NCI-H2081 (cell line): Measurements from ENCODE around the gene TANC1.
"Not testable (repeated sequence)": the region's sequence is repeated elsewhere in the genome, so short reads cannot be mapped to it uniquely, and the experiment has no call there.

Source experiments
- DNase-seq, 2 experiments: peaks; one replicate each; lab custom pipeline; 2025; lab: John Stamatoyannopoulos, UW

The TANC1 gene

DNA sequence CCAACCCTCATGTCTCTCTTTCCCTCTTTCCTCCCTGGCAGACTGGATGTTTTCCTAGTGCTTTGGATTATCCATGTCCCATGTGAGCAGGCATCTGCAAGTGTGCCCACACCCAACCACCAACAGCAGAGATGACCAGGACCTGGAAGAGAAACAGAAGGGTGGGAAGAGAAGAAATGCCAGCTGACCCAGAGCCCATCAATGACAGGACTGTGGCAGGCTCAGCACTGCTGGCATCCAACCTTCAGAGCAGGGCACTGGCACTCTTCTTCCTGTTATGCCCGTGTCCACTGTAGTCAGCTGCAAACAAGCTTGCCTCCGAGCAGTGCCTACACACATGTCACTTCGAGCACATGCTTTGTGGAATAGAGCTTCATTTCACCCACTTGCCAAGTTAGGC is 121.1 kb downstream of the TANC1 start:
- no peak for DNase-seq

- no peak for DNase-seq
These were observed 122.2 kb downstream of the TANC1 start for GRCh38 chr2:159090514-159091201.

DNA sequence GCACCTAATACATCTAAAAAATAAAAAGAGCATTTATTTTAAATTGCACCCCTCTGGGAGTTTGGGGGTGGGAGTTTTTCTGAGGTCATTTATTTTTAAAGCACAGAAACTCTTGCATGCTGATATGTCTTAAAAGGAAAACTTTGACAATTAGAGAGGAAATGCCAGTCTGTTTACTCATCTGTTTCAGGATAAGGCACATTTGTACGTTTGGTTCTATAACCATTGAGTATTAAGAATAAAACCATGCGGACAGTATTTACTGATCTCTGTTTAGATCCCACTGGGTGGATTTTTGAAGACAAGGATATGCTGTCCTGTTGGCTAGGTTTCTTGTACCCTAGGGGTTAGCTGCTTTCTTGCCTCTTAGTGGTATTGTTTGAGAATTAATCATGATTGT is 122.9 kb downstream of the TANC1 start:
- no peak for DNase-seq

DNA sequence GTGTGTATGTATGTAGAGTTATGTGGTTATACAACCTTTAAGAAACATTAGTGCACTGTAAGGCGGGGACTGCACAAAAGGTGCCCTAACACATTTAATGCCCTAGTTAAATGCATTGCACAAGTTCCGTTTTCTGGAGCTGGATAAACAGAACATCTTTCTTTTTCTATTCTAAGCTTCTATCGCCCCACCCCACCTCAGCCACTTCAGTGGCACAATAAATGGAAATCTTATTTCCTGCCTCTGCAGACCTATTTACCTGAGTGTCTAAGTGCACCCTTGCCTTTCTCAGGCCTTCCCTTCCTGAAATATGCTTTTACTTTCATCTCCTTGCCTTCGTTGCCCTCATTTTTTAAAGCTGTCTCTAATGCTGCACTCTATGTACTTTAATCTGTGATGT is 123.5 kb downstream of the TANC1 start:
- no peak for DNase-seq

DNA sequence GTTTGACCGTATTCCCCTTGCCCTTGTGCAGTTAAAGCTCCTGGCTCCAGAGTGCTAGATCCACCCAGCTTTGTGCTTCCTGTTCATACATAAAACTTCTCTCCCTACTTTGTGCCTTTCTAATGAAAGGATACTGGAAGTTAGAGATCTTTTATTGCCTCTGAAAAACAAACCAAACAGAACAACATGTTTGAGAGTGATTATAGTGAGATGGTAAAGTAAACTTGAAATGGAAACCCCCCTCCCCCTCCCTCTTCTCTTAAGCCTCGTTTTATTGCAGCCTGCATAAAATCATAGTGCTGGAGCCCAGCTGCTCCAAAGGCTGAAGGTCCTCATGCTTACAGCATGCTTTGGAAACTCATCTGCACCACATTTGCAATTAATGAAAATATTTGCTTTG is 125.1 kb downstream of the TANC1 start:
- no peak for DNase-seq

DNA sequence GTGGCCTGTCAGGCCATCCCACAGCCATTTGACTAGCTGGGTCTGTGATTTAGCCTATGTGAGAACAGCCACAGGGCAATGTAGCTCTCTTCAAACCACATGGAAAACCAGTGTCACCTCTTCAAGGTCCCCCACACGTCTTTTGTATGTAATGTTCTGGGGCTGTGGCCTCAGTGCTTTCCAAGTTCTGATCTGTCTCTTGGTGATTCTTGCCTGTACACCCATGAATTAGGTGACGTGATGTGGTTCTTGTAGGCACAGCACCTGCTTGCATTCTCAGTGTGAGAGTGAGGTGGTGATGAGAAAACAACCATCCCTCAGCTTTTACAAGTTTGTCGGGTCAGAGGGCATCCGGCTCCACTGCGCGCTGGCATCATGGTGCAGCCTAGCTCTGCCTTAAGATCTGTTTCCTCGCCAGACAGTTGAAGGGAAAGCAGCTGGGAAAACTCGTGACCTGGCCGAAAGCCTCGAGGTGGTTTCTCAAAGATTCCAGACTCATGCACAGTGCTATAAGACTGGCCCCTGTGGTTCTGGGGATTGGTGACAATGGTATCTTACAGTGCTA is 125.8 kb downstream of the TANC1 start:
- DNase-seq: no peak

- no peak for DNase-seq
These were observed 127.4 kb downstream of the TANC1 start for GRCh38 chr2:159095813-159096212.

DNA sequence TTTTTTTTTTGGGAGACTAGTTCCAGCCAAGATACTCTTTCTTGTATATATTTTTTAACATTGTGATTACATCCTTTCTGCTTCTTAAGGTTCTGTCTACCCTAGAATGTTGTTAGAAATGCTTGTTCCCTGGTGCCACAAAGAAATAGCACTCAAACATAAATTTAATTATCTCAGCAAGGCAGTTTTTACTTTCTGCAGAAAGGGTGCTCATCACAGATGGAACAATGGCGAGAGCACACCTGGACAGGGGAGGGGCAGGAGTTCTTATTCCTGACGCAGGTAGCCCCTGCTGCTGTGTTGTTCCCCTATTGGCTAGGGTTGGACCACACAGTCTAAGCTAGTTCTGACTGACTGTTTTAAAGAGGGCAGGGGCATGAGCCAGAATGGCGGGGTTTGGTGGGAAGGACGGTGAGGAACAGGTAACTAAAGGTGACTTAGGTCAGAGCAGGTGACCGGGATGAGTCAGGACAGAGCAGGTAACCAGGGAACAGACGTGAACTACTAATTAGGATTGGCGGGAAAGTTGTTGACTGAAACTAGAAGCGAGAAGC is 127.9 kb downstream of the TANC1 start:
- DNase-seq: not testable (repeated sequence)

- DNase-seq: no peak
These were observed 128.5 kb downstream of the TANC1 start for GRCh38 chr2:159096901-159097300.

DNA sequence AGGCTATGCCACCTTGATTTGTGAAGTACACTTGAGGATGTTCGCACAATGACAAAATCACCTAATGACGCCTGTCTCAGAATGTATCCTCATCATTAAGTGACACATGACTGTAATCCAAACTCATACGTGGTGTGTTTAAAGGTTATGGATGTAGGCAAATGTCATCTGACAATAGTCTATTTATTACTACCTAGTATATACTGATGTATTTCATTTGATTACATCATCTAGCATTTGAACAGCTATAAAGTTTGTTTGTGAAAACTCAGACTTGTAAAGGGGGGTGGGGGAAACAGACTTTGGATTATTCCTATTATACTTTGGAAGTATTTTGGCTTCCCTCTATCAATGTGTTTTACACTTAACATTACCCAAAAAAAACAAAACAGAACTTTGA is 129.9 kb downstream of the TANC1 start:
- no peak for DNase-seq

GRCh38 chr2:159098921-159099411 is 130.5 kb downstream of the TANC1 start:
- no peak for DNase-seq

GRCh38 chr2:159101755-159102489 is 133.5 kb downstream of the TANC1 start:
- DNase-seq: no peak

GRCh38 chr2:159103411-159103810 is 135.0 kb downstream of the TANC1 start:
- DNase-seq: no peak

DNA sequence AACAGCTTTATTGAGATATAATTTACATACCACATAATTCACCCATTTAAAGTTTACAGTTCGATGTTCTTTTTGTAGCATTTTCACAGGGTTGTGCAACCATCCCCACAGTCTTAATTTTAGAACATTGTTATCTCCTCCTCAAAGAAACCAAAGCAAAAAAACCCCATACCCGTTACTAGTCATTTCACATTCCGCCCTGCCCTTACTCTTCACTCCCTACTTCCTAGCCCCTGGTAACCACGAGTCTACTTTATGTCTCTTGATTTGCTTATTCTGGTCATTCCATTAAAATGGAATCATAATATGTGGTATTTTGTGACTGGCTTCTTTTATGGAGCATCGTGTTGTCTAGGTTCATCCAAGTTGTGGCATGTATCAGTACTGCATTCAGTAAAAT is 137.7 kb downstream of the TANC1 start:
- no peak for DNase-seq

GRCh38 chr2:159108181-159108893 is 139.9 kb downstream of the TANC1 start:
- DNase-seq: no peak

- DNase-seq: no peak
These were observed 141.1 kb downstream of the TANC1 start for GRCh38 chr2:159109517-159109916.

GRCh38 chr2:159110784-159111183 is 142.3 kb downstream of the TANC1 start:
- no peak for DNase-seq

DNA sequence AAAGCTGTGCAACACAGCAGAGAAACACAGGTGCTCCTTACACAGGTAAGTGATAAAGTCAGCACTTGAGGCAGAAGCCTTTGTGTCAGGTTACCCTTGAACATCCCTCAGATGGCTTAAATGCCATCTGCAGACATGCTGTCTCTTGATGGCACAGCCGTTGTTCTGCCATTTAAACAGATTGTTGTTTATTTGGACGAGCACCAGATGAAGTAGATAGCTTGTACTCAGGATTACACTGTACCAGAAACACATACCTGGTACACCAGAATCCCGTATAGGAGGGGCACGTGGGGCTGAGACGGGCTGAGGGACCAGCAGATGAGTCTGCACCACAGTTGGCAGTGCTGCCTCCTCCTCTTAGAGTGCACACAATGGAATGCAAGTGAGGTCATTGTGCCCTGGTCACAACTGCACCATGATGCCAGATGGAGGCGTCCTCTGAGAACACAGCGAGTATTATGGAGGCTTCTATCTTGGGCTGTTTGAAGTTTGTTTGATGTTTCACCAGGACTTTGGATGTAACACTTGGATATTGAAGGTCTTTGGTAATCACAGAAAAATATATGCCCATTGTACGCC is 143.0 kb downstream of the TANC1 start:
- DNase-seq: no peak

DNA sequence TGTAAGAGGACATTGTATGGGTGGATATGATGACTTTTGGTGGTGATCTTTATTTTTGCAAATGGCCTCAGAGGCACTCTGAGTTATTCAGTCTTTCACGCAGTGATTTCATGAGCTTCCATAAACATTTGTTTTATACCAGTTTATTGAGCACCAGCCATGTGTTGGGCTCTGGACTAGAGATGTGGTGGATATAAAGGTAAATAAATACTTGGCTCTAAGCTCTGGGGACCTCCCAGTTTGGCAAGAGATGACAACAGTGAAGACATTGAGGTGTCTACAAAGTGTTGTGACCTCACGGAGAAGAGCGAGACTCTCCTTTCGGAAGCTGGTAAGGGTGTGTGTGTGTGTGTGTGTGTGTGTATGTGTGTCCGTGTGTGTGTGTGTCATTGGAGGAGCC is 146.4 kb downstream of the TANC1 start:
- no peak for DNase-seq

DNA sequence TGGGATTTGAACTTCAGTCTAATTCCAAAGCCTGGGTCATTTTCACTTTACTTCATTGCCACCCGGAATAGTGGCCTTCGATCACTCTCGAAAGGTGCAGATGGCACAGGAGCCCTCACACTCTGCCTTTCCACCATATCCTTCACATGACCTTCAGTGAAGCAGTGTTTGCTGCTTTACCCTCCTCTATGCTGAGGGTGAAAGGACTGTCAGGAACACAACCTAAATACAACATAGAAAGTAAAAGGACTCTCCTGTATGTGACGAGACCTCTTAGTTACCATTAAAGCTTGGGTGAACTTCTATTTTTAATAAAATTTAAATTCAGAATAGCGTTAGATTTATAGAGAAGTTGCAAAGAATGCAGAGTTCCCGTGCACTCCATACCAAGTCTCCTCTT is 148.5 kb downstream of the TANC1 start:
- no peak for DNase-seq

DNA sequence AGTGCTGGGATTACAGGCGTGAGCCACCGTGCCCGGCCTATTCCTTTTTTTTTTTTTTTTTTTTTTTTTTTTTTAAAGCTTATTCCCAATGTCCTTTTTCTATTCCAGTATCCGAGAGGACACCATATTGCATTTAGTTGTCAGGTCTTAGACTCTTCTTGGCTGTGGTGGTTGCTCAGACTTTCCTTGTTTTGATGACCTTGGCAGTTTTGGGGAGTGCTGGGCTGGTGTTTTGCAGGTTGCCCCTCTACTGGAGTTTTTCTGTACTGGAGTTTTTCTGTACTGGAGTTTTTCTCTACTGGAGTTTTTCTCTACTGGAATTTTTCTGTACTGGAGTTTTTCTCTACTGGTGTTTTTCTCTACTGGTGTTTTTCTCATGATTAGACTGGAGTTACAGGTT is 149.2 kb downstream of the TANC1 start:
- DNase-seq: no peak
